DMS53 (cell line): ENCODE data around the gene RNLS.
A peak's percentile ranks its signal among the peaks of the same experiment; 100 is the strongest.

Experiments
- DNase-seq: peaks from one replicate; lab custom pipeline; 2025; lab: John Stamatoyannopoulos, UW

Gene RNLS

DNA sequence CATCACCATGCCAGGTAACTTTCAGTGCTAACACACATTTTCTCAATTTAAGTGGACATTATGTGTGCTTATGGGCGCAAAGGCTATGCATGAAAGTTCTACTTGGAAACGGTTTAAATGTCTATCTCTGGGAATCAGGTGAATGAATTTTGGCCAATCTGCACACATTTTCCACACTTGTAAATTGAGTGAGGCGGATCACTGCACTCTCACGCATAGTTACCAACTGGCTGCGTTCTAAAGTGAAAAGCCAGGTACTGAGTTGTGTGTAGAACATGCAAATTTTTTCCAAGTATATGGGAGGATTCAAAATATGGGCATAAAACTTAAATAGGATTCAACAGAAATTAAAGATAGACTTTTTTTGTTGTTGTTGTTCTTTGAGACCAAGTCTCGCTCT, 323.7 kb downstream of the RNLS start:
- no peak for DNase-seq

DNA sequence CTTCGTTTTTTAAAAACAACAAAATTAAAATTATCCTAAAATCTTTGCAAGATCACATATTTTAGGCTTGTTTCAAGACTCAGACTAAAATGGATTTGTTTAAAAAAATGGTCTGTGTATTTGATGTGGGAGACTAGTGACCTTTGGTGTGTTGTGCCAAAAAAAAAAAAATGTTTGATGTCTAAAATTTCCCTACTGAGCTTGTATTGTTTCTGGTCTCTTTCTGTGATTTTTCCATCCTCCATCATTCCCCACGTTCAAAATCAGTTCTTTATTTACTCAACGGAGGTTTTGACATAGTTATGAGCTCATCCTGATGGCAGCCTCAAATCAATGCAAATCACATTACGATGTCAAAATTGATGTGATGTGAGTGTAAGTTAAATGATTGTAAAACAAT, 326.2 kb downstream of the RNLS start:
- DNase-seq, result no peak

DNA sequence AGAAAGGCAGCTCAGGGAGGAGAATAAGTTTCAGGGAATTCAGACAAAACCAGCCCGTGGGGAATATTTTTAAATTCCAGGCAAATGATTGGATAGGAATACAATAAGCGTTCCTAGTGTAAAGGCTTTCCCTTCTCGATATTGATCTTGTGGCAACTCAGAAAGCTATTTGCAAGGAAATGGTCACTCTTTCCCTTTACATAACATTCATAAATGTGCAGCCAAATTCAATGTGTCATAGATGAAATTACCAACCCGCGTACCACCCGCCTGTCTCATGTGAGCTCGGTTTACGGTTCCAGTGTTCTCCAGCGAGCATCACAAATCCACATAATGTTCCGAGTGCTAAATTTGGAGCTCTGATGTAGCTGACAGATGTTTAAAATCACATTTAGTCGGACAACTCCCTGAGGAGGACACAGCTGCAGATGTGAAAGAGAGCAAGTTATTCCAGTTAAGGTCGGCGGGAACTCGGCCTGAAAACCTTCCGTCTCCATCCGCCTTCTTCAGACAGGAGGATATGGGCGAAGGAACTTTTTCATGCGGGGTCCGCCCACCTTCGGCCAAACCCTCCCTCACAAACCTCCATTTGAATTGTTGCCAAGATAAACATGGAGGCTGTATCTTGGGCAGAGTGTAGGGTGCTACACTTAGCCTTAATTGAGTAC, 327.0 kb downstream of the RNLS start:
- no peak for DNase-seq

DNA sequence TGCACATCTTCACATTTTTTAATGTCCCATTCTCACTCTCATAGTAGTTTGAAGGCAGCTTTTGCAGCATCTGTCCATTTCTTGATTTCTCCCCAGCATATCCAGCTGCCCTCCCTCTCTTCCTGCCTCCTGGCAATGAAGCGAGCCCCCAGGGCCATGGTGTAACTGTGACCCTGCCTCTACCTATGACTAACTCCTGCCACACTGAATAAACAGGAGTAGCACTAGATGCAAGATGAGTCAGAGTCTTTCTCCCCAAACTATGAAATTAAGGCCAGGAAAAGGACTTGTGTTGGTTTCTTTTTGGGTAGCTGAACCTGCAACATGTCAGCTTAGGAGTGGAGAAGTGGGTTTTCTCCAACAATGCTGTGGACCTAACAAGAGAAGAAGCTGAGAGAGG, 329.0 kb downstream of the RNLS start:
- peak; percentile 67 for DNase-seq

DNA sequence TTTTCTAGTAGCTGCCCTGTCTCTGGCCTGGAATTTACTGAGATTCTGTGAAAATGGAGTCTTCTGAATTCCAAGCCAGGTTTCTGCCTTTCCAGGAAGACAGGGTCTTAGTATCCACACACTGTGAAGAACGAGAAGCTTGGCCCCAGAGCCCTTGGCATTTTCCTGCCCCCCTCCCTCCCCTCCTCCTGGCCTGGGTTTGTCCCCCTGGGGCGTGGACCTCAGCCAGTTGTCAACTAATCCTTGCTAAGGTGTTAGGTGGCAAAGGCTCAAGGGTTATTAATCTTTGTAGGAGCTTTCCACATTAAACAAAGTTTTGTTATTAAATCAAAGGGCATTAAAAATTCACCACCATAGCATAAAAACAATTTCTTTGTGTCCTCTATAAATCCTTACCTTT, 329.5 kb downstream of the RNLS start:
- DNase-seq, result no peak

DNA sequence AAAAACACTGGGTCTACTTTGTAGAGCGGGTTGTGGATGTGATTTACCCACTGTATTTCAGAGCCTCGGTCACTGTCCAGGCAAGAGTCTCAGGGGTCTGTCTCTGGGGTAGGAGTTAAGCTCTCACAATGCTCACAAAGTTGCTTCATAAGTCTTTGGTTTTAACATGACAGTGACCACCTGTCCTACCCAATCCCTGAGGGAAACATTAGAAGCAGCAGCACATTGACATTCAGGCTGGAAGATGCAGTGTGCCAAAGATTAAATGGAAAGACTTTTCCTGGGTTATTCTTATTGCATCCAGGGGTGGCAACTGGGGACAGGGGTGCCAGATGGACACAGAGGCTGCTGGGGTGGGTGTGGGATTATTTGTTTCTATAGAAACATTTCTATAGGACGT, 330.0 kb downstream of the RNLS start:
- DNase-seq, result no peak

DNA sequence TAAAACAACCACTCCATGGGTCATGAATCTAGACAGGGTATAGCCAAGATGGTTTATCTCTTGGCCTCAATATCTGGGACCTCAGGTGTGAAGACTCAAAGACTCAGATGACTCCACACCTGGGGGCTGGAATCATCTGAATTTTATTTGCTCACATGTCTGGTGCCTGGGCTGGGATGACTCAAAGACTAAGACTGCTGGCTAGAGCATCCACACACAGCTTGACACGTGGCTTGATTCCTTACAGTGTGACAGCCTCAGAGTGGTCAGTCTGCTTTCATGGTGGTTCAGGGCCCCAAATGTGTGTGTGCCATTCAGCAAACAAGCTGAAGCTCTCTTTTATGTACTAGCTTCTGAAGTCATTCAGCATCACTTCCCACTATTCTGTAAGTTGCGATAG, 333.7 kb downstream of the RNLS start:
- DNase-seq, result no peak

DNA sequence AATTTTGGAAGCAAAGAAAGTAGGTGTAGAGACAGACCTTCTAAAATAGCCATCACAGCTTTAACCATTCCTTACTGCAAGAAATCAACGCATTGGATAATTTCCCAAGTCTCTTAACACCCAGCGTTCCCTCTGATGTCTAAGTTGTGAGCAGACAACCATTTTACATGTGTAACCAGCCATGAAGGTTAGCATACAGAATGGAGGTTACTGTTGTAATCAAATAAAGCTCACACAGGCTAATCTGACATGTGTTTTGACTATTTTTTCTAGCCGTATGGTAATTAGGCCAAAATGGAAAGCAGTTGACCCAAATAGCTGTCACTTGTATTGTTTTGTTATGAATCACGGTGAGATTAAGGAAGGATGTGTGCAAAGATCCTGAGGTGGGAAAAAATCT, 336.4 kb downstream of the RNLS start:
- DNase-seq, result no peak

DNA sequence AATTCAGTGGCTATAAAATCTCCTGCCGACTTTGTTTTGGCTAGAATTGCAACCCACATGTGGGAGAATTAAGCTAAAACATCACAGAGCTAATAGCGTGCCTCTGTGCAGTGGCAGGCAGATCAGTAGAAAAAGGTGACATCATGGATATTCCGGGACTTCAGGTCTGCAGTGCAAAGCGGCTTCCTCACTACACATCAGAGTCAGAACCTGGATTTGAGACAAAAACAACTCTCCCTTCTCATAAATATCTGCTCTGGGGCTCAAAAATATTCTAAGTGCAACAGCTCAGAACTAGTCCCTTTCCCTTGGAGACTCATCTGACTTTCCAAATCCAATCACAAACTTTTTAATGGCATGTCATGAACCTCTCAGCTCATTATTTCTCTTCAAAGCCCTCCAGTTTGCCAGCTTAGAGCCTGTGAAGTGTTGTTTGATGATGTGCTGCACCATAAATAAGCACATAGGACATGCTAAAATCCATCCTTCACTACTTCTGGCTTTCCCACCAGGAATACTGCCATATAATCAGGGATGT, 337.1 kb downstream of the RNLS start:
- DNase-seq, result no peak

DNA sequence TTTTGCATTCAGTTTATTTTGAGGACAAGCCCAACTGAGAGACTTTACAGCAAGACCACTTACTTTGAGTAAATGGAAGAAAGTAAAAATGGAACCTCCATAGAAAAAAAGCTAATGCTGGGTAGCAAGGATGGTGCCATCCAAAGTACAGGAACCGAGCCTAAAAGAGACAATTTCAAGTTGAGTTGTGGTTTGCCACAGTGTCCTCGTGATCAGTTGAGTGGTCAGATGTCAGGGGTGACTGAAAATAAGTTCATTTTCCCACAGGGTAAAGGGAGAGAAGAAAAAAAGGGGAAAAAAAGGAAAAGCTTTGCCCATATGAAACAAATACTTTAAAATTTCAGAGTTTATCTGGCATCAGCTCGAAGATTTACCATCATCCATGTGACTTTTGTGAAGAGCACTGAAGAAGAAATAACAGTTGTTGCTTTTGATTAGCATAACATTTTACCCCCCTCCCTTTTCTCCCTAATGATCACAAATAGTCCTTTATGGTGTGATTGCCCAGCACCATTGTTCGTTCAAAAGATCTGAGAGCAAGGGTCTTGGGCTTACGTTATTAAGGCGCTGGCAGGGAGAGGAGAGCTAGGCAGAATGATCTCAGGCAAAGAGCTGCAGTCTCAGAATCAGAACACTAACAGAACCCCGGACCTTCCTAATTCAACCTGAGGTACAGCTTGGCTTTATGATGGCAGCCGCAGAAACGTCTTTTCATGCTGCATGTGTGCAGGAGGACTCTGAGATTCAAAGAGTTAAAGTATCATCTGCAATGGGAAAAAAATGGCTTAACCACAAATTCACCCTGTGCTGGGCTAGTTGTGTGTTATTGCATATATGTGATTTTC, 338.1 kb downstream of the RNLS start:
- DNase-seq, result no peak

DNA sequence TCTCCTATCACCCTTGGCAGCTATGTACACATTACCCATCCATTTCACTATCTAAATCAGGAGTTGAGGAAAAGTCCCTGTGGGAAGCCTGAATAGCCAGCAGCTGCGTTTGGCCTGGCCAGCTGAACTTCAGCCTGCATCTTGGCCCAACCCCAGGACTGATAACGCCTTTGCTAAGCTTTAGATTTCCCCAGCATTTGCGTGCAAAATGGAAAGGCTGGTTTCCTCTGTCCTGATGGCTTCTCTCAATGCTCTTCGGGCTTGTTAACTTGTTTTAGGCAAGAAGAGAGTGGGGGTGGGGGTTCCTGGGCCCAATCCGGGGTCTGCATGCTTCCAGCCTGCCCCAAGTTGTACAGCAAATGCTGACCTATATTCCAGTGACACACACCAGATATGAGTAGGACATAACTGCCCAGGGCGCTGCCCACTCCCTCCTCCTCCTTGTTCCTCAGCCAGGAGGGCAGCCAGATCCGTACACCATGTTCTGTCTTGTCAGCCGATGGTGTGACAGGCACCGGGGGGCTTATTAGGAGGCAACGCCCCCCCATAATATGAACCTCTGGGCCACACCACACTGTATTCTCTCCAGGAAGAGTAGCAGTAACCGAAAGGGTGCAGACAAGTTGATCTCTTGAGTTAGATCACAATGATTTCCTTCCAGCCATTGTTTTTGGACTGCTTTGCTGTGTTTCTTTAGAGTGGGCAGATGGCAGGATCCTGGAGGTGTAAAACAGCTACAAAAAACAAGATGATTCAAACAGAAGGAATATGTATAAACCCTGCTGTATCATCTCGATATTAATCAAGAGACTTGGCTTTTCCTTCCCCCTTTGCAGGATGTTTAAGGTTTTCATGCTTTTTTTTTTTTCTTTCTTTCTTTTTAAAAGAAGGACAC, 339.0 kb downstream of the RNLS start:
- no peak for DNase-seq

DNA sequence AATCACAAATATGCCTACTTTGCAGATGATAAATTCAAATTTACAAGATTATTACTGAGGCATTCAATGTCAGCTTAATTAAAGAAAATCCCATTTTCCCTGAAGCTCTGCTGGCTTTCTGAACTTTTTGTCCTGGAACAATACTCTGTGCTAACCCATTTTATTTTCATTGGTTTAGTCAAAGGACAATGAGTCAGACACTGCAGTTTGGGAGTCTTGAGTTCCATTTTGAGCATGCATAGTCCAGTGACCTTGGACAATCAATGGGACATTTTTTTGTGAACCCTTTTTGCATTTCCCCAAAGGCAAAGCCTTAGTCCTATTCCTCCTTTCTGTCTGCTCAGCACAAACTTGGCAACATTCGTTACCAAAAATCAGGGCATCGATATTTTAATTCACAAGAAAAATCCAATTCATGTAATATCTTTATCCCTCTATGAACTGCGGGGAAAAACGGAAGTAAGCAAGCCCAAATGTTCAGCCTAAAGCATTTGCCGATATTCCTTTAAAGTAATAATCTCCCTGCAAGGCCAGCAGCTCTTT, 339.8 kb downstream of the RNLS start:
- DNase-seq, result no peak

DNA sequence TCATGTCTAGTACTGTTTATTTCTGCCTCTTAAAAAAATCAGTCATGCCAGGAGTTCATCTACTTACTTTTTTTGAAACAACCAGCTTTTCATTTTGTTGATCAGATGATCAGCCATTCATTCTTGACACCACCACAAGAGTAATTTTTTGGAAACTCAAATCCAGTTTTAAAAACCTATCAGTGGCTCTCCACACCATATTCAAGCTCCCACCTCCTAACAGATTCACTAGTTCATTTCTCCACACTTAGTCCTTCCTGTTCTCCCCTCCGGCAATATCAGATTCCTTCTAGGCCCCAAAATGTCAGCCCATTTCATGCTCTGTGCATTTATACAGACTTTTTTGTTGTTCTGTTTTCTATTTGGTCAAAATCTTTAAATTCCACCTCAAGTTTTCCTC, 341.6 kb downstream of the RNLS start:
- no peak for DNase-seq

DNA sequence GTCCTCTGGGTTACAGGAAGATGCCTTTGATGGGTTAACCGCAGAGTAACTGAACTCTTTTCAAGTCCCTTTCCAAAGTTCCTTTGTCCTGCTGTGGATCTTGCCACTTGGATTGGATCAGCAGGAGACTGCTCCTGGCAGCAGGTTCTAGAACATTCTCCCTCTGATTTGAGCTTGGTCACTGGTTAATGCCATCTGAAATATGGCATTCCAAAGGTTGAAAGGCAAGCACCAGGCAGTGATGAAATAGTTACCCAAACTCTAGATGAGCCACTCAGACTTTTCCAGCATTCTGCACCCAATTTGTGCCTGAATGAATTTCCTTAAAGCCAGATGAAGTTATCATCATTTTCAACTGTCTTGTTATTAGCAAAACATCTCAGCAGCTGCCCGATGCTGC, 343.9 kb downstream of the RNLS start:
- no peak for DNase-seq

DNA sequence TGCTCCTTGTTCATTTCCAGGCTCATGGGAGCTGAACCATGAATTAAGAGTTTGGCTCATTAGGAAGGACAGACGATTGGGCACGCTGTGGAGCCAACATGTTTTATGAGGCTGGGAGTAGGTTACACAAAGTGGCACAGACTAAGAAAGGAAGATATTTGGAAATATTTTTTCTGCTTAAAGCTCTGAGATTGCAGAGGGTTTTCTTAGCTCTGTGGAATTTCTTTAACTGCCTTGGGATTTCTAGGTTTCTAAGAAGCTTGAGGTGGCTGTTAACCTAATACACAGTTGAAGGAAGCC, 344.6 kb downstream of the RNLS start:
- no peak for DNase-seq

DNA sequence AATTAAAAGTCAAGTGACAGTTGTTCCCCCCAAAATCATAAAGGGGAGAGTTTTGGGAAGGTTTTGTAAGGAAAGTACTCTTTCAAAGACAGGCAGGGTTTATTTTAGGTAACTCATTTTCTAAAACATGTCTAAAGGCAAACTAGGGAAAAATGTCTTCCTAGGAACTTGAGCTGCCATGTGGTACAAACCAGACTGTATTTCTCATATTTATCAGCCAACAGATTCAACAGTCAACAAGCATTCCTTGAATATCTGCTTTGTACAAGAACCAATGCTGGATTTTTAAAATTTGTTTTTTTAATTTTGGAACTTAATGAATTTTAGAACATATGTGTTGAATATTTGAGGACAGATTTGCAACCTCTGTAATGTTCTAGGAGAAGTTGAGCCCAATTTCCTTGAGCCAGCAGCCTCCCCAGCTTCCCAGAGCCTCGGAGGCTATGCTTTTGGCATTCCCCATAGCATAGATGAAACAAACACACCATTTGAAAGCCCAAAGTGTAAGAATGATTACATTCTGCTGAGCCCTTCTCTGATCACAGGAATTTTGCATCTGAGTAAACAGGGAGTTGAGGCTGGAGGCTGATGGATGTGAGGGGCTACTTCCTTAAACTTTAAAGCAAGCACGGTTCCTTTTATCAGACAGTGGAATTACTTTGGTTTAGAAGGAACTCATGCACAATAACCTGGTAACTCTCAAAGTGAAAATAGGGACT, 345.1 kb downstream of the RNLS start:
- DNase-seq, result no peak

DNA sequence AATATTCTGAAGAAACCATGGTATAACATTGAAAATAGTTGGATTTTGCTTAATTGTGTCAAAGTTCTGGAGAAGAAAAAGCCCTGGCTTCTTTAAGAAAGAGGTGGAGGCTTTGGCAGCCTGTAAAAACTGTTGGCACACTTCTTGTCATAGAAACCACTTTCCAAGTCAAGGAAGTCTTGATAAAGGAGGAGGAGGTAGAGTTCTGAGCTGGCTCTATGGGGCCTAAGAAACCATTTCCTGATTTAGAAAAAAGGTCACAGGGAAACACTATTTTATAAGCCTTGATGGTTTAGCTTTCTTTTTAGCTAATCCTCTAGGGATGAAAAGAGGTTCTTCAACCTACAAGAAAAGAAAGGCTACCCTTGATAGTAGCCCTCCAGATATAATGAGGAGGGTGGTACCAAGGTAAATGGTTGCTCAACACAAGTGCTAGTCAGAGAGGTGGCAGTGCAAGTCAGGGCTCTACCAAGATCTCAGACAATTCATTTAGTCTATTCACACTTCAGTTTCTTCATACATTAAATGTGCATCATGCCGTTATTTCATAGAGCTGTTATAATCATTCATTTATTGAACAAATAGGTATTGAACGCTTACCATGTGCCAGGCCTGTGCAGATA, 346.9 kb downstream of the RNLS start:
- no peak for DNase-seq

DNA sequence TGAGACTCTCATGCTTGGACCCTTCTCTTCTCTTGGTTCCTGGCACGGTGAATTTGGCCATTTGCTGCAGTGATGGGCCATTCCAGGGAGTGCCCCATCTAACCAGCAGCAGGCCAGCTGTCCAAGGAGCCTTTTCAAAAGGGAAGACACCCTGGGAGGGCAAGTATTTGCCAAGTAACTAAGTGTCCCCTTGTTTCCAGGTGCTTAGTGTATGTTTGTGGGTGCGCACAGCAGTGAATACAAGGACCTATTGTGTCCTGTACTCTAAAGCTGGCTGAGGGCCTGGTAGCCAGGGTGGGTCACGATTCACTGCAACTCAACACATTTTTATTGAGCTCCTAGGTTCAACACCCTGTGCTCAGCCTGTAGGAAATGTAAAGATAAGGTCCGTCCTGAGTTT, 348.8 kb downstream of the RNLS start:
- DNase-seq, result no peak

DNA sequence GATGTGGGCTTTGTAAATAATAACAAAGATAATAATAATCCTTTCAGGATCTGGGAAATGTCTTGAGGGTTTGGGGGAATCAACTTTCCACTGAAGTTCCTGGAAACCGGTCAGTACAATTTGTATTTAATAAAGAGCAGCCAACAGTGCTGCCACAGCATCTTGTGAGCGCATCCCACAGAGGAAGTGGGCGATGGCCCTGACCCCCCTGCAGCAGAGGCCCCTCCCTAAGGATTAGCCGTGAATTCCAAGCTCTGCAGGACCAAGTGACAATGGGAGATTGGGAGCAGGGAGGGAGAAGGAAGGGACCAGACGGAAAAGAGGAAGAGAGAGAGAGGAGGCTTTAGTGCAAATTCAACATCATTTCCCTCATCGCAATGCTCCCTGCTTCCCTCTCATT, 349.2 kb downstream of the RNLS start:
- no peak for DNase-seq

DNA sequence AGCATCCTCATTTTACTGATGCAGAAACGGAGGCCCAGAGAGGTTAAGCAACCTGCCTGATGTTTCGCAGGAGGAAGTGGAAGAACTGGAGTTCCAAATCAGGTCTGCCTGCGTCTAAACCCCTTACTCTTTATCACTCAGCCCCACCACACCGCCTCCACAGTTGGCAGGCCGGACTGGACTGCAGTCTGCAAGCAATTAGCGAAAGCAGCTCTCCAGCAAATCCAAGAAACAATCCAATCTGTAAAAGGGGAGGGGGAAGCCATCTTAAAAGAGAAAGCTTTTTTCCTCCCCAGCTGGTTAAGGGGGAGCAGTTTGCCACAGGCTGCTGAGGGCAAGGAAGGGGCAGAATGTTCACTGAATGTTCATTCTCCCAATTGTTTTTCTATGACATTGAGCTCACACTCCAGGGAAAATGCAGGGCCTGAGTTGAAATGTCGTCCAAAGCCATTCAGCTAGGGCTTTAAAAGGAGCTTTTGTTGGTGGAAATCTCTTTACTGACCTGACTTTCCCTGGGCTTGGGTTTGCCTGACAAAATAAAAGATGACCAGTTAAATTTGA, 350.1 kb downstream of the RNLS start:
- DNase-seq, result no peak
